Heart left ventricle (tissue), 16 donors: ENCODE results near the gene RPS6KB2. TPM values are rescaled to one million over a fixed set of nuclear protein-coding genes. Genes with fewer than 3 reads are reported as not detected.
"Not testable (repeated sequence)": the region's sequence is repeated elsewhere in the genome, so short reads cannot be mapped to it uniquely, and the experiment has no call there.

ENCODE experiments used
- ATAC-seq, 4 donors: fragments of 200-7000 bp; cut with Tn5 transposase; one replicate each; pipeline ENCODE4 v1.9.1; 2020 to 2022; ENCODE audit warnings: moderate library complexity in 4 of 4, mild to moderate bottlenecking in 3 of 4, moderate number of reproducible peaks in 1 of 4
- DNase-seq, 5 donors: peaks; one replicate each; pipeline ENCODE4 v3.0.0-alpha.2; 2020
- H3K27ac ChIP-seq, 12 donors: fragments of 200-600 bp; sonication (generic) in 4 of 12; one replicate each; pipeline versions ENCODE4 v1.5.0 to v1.8.0; 2016 to 2022; ENCODE audit warnings: mild to moderate bottlenecking in 2 of 12
- H3K27me3 ChIP-seq, 9 donors: fragments of 200-600 bp; sonication (generic) in 2 of 9; one replicate each; pipeline versions ENCODE4 v1.5.1 to v1.8.0; 2016 to 2022; ENCODE audit warnings: mild to moderate bottlenecking in 3 of 9
- H3K36me3 ChIP-seq, 9 donors: fragments of 200-600 bp; sonication (generic) in 2 of 9; one replicate each; pipeline versions ENCODE4 v1.5.0 to v1.8.0; 2018 to 2022; ENCODE audit warnings: mild to moderate bottlenecking in 2 of 9
- H3K4me1 ChIP-seq, 12 donors: fragments of 200-600 bp; sonication (generic) in 4 of 12; one replicate each; pipeline versions ENCODE4 v1.5.0 to v1.8.0; 2016 to 2022; ENCODE audit warnings: mild to moderate bottlenecking in 3 of 12
- H3K4me3 ChIP-seq, 12 donors: fragments of 200-600 bp; sonication (generic) in 4 of 12; one replicate each; pipeline versions ENCODE4 v1.5.0 to v1.8.0; 2017 to 2022; ENCODE audit warnings: mild to moderate bottlenecking in 9 of 12, moderate library complexity in 4 of 12
- H3K9me3 ChIP-seq, 12 donors: fragments of 200-600 bp; sonication (generic) in 4 of 12; one replicate each; pipeline versions ENCODE4 v1.5.0 to v1.8.0; 2016 to 2022; ENCODE audit warnings: mild to moderate bottlenecking in 1 of 12
- POLR2A ChIP-seq, 2 donors: fragments of 450-650 bp; IDR thresholded peaks; one replicate each; pipeline ENCODE4 v1.6.1; 2017; ENCODE audit warnings: antibody characterized with exemption in 2 of 2, mild to moderate bottlenecking in 2 of 2, moderate library complexity in 2 of 2
- whole genome bisulfite sequencing, 4 donors: extraction: QIAGEN DNeasy Blood & Tissue Kit in 2 of 4; methylation state at CpG; one replicate each; pipeline versions ENCODE4 v1.1.5 to v1.1.7; 2013 to 2018; 5-methylcytosine and 5-hydroxymethylcytosine counted together
- intact Hi-C, 10 donors: fragments of 100-400 bp; cut with DNase I; formaldehyde crosslinking; loops; one replicate each; pipeline versions ENCODE4 v1.11.1 to v1.14.2; 2022
- polyA plus RNA-seq, 2 donors: library from polyadenylated mRNA; stranded (reverse); fragments of 200-250 nt; gene quantifications; one replicate each; pipeline ENCODE4 v1.2.3, GENCODE V29; 2013
- total RNA-seq, 9 donors: library from RNA; depleted of rRNA in 2 of 9; stranded (reverse); fragments of >200 nt in 2 of 9; fragmentation: NEBNext Ultra II Directional in 3 of 9; extraction: Animal tissue kit (Norgen Biotek cat#: 25700) in 3 of 9; gene quantifications; one replicate each; pipeline versions ENCODE4 v1.1.0 to v1.2.4, GENCODE V29; 2016 to 2023
- TF ChIP-seq, protein P1 (sequence below), 12 donors: fragments of 200-600 bp; sonication (generic) in 4 of 12; IDR thresholded peaks; one replicate each; pipeline versions ENCODE4 v1.5.0 to v1.8.0; 2018 to 2022; ENCODE audit warnings: antibody characterized with exemption in 12 of 12, mild to moderate bottlenecking in 5 of 12
- donor health status: ischemic (EF 13 %, LVEDD 7.1; RV severe dilation, severe dysfunction).
- donor health status: healthy with polysubstance abuse.
- donor health status: DM: no; HTN: yes; CAD: no.
- donor health status: DM: no; HTN: no; CAD: no.
- donor health status: ischemic (EF 25% LVEDD 6.9; RV normal size, moderate dysfunction).
- donor health status: ischemic (EF 25% LVEDD 5.7; RV mildly dilated, moderate dysfunction).
- donor health status: healthy.
- donor health status: DM: yes; HTN: yes; CAD: no.
- donor health status: ischemic (EF 35%, LVEDD 5.7; RV mildly dilated, moderate dysfunction).
- donor health status: nonischemic (EF 11% LVEDD 7.7; RV severe dilation, severe dysfunction).
- donor health status: DM: yes; HTN: yes; CAD: no.
- donor health status: PGD.
- donor health status: ischemic (EF 29% LVEDD 5.4; RV normal size, mild dysfunction).
- donor health status: nonischemic (EF 23%, LVEDD 6.1; RV moderate dilation, normal function).

Gene RPS6KB2
- total and polyA plus RNA-seq, 11 donors = 19.3 to 36.0 (median 26.0) TPM

DNA sequence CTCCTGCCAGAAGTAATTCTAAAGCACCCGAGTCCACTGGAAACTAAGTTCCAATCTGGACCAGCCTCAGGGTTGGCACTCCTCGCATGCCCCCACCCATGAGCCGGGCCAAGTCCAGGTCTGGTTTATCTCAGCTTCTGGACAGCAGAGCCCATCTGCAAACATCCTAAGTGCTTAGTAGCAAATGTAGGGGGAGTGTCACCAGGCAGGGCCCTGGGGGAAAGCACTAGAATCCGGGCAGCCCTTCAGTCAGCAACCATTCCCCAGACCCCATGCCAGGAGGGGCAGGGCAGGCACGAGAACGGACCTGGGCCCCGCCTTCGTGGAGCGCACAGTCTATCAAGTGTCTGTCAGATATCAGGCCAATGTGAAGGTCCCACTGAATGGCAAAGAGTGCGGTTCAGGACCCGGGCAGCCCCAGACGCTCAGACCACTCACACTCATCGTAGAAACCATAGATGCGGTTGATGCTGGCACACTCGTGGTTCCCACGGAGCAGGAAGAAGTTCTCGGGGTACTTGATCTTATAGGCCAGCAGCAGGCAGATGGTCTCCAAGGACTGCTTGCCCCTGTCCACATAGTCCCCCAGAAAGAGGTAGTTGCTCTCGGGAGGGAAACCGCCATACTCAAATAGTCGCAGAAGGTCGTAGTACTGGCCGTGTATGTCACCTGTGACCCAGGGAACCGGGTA is 27.9 kb upstream of the RPS6KB2 start:
- peaks cover 0 to 66% (median 34%) of the 10 kb centered on the region in 12 donors for H3K4me1 ChIP-seq
- intact Hi-C loops = loop anchor here in 9 of 10 donors (2.0 to 10.0 kb wide), 4 partner anchors 64 to 107 kb away; partner anchors contain the start of genes TMEM134 (in 8 of the 9), CDK2AP2 (in 1 of the 9) and PITPNM1 (in 1 of the 9)
- ATAC-seq (peak in 3 of 4 donors; percentile 1 to 20 (median 12)), DNase-seq (peak in 4 of 5 donors; percentile 54 to 60 (median 57))
- H3K4me3 ChIP-seq = peak overlapping the region; percentile 74 to 100 (median 86)
- peak overlapping the region in 11 of 12 donors; percentile 91 to 99 (median 97) for H3K27ac ChIP-seq
- no peaks in the 10 kb centered on the region for H3K9me3 ChIP-seq
- peaks cover 0 to 52% (median 35%) of the 10 kb centered on the region in 9 donors for H3K36me3 ChIP-seq
- TF ChIP-seq, protein P1, sequence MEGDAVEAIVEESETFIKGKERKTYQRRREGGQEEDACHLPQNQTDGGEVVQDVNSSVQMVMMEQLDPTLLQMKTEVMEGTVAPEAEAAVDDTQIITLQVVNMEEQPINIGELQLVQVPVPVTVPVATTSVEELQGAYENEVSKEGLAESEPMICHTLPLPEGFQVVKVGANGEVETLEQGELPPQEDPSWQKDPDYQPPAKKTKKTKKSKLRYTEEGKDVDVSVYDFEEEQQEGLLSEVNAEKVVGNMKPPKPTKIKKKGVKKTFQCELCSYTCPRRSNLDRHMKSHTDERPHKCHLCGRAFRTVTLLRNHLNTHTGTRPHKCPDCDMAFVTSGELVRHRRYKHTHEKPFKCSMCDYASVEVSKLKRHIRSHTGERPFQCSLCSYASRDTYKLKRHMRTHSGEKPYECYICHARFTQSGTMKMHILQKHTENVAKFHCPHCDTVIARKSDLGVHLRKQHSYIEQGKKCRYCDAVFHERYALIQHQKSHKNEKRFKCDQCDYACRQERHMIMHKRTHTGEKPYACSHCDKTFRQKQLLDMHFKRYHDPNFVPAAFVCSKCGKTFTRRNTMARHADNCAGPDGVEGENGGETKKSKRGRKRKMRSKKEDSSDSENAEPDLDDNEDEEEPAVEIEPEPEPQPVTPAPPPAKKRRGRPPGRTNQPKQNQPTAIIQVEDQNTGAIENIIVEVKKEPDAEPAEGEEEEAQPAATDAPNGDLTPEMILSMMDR (IDR thresholded peaks at IDR 0.05) = no peak
- TF ChIP-seq POLR2A (IDR thresholded peaks at IDR 0.05) = no peak
- WGBS, 4 donors = 38 to 40% (median 39%) methylated on average over 14 to 23 of the region's 23 CpGs
- H3K27me3 ChIP-seq = no peaks in the 10 kb centered on the region

DNA sequence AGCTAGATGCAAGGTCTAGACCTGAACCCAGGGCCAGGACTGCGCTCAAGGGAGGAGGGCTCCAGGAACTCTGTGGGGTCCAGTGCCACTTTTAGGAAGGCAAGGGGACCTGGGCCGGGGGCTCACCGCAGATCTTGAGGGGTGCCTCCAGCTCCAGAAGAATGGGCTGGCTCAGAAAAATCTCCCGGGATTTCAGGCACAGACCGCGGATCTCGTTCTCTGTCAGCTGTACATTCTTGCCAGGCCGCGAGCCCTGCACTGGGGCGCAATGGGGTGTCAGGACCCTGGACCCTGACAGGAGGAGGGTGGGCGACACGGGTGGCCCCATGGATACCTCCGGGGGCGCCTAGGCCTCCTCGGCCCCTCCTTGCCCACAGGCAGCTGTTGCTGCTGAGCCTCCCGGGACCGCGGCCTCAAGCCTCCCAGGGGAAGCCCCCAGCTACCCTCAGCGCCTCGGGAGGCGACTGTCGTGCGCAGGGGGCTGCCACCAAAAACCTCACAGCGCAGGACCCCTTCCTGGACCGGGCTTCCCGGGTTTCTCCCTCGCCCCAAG is 27.3 kb upstream of the RPS6KB2 start:
- Histone ChIP-seq H3K27ac (peak overlapping the region; percentile 91 to 99 (median 97)), H3K27me3 (no peaks in the 10 kb centered on the region), H3K4me1 (peaks cover 0 to 66% (median 34%) of the 10 kb centered on the region in 12 donors), H3K36me3 (peaks cover 0 to 46% (median 35%) of the 10 kb centered on the region in 9 donors), H3K4me3 (peak overlapping the region; percentile 74 to 100 (median 86)), H3K9me3 (no peaks in the 10 kb centered on the region)
- WGBS, 4 donors = 2 to 9% (median 4%) methylated on average over 6 to 27 of the region's 27 CpGs
- TF ChIP-seq POLR2A (IDR thresholded peaks at IDR 0.05) = no peak
- TF ChIP-seq, protein P1 (IDR thresholded peaks at IDR 0.05) = no peak
- intact Hi-C loops = loop anchor here (1.0 to 10.0 kb wide), 6 partner anchors 64 to 106 kb away; partner anchors contain the start of genes TMEM134 (in 9 of the 10), CDK2AP2 (in 1 of the 10) and PITPNM1 (in 1 of the 10)
- DNase-seq = peak in 1 of 5 donors; percentile 78
- no peak for ATAC-seq

DNA sequence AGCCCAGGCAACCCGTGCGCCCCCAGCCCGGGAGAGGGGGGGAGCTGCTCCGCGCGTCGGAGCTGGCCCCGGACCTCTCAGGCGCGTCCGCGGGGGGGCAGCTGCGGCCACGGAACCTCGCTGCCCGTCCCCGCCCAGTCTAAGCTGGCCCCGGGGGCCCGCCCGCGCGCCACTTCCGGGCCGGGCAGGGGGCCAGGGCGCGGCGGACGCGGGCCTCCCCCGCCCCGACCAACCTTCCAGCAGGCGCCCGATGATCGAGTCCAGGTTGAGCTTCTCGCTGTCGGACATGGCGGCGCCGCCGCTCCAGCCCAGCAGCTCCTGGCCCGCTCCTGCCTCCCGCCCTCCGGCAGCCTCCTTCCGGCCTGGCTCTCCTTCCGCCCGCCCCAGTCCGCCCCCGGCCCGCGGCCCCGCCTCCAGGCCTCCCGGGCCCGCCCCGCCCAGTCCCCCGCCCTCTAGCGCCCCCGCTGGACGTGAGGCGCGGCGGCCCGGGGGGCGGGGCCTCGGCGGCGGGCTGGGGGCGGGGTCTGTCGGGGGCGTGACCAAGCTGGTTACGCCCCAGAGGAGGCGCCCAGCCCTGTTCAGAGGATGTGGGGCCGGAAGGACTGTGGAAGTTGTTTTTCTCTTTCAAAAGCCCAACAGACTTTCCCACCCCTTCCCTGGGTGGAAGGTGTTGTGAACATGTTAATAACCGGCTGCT is 26.7 kb upstream of the RPS6KB2 start, which contains the start of gene PPP1CA:
Gene PPP1CA, minus strand, starts transcription at position 364 of the 697 bp plus-strand sequence. Its CDS starts 76 bp downstream, at position 288.
- ATAC-seq (peak; percentile 70 to 88 (median 86)), DNase-seq (peak; percentile 93 to 95 (median 93))
- intact Hi-C loops = loop anchor here (1.0 to 10.0 kb wide), 8 partner anchors 19 to 106 kb away; partner anchors contain the start of genes TMEM134 (in 9 of the 10), CDK2AP2 (in 1 of the 10) and PITPNM1 (in 1 of the 10)
- Histone ChIP-seq H3K4me3 (peak within 1 kb of the TSS; percentile 74 to 100 (median 86)), H3K9me3 (no peaks in the 10 kb centered on the region), H3K4me1 (peaks cover 0 to 62% (median 34%) of the 10 kb centered on the region in 12 donors), H3K36me3 (peaks cover 0 to 40% (median 30%) of the 10 kb centered on the region in 9 donors), H3K27ac (peak within 1 kb of the TSS; percentile 91 to 99 (median 97)), H3K27me3 (no peaks in the 10 kb centered on the region)
- WGBS, 4 donors = 0 to 3% (median 1%) methylated on average over 12 to 73 of the region's 73 CpGs
- peak; percentile 33 to 79 for TF ChIP-seq POLR2A (IDR thresholded peaks at IDR 0.05)
- TF ChIP-seq, protein P1 (IDR thresholded peaks at IDR 0.05) = peak in 10 of 12 donors; percentile 20 to 88 (median 62)

DNA sequence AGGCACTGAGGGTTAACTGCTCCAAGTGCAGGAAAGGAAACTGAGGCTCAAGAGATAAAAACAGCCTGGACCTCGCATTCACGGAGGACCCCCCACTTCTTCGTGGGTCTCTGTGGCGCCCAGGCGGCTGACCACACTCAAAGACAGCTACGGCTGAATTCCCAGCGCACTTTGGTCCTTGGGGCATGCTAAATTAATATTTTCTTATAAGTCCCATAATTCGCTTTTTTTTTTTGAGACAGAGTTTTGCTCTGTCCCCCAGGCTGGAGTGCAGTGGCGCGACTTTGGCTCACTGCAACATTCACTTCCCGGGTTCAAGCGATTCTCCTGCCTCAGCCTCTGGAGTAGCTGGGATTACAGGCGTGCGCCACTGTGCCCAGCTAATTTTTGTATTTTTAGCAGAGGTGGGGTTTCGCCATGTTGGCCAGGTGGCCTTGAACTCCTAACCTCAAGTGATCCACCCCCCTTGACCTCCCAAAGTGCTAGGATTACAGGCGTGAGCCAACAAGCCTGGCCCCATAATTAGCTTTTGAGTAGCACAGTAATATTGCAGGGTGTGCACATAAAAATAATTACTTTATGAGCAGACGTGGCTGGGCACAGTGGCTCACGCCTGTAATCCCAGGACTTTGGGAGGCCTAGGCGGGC is 26.0 kb upstream of the RPS6KB2 start:
- DNase-seq = peak in 1 of 5 donors; percentile 58
- ATAC-seq, H3K9me3 ChIP-seq, H3K27me3 ChIP-seq: not testable (repeated sequence)
- H3K27ac ChIP-seq = peak overlapping the region; percentile 91 to 99 (median 97)
- H3K4me1 ChIP-seq = peaks cover 0 to 55% (median 30%) of the 10 kb centered on the region in 12 donors
- H3K4me3 ChIP-seq = peak overlapping the region in 10 of 12 donors; percentile 25 to 100 (median 86)
- H3K36me3 ChIP-seq = peaks cover 0 to 33% (median 23%) of the 10 kb centered on the region in 9 donors
- intact Hi-C loops = loop anchor here in 9 of 10 donors (1.0 to 10.0 kb wide), 5 partner anchors 18 to 105 kb away; partner anchors contain the start of genes TMEM134 (in 7 of the 9), CDK2AP2 (in 1 of the 9) and PITPNM1 (in 1 of the 9)
- WGBS, 4 donors = 58 to 64% (median 60%) methylated on average over 19 of the region's 19 CpGs

DNA sequence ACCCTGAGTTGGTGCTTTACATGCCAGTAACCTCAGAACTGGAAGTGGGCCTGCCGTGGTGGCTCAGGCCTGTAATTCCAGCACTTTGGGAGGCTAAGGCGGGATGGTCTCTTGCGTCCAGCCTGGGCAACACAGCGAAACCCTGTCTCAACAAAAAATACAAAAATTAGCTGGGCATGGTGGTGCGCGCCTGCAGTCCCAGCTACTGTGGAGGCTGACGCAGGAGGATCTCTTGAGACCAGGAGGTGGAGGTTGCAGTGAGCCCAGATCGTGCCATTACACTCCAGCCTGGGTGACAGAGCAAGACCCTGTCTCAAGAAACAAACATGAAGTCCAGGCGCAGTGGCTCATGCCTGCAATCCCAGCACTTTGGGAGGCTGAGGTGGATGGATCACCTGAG is 25.2 kb upstream of the RPS6KB2 start:
- H3K4me1 ChIP-seq = peaks cover 0 to 49% (median 27%) of the 10 kb centered on the region in 12 donors
- H3K4me3 ChIP-seq = peak overlapping the region in 1 of 12 donors; percentile 59
- not testable (repeated sequence) for H3K27me3 ChIP-seq, ATAC-seq, H3K9me3 ChIP-seq, DNase-seq
- peaks cover 0 to 26% (median 16%) of the 10 kb centered on the region in 9 donors for H3K36me3 ChIP-seq
- H3K27ac ChIP-seq = peak overlapping the region in 5 of 12 donors; percentile 3 to 98 (median 51)
- intact Hi-C loops = loop anchor here in 9 of 10 donors (2.0 to 10.0 kb wide), 4 partner anchors 18 to 104 kb away; partner anchors contain the start of genes TMEM134 (in 7 of the 9), CDK2AP2 (in 1 of the 9) and PITPNM1 (in 1 of the 9)
- 93 to 97% (median 96%) methylated on average over 9 of the region's 9 CpGs for WGBS, 4 donors
